HT-29 (cell line): ENCODE results near the gene SH3RF3. TPM values are rescaled to one million over a fixed set of nuclear protein-coding genes. Genes with fewer than 3 reads are reported as not detected.

Experiments used
- DNase-seq: peaks from one replicate; pipeline ENCODE4 v3.0.0-alpha.2; 2015; ENCODE audit warnings: low spot score
- total RNA-seq: library from RNA; depleted of rRNA; stranded (reverse); fragments of >200 nt; shearing (Covaris generic); gene quantifications from 2 replicates; pipeline ENCODE4 v1.2.3, GENCODE V29; 2014

The SH3RF3 gene
- total RNA-seq, 1 experiment from 2014 or later: 0.05 TPM

- no peak for DNase-seq
Measured at GRCh38 chr2:109408043-109408335, 279.0 kb downstream of the SH3RF3 start.

GRCh38 chr2:109409321-109410038 is 280.5 kb downstream of the SH3RF3 start:
- no peak for DNase-seq

DNA sequence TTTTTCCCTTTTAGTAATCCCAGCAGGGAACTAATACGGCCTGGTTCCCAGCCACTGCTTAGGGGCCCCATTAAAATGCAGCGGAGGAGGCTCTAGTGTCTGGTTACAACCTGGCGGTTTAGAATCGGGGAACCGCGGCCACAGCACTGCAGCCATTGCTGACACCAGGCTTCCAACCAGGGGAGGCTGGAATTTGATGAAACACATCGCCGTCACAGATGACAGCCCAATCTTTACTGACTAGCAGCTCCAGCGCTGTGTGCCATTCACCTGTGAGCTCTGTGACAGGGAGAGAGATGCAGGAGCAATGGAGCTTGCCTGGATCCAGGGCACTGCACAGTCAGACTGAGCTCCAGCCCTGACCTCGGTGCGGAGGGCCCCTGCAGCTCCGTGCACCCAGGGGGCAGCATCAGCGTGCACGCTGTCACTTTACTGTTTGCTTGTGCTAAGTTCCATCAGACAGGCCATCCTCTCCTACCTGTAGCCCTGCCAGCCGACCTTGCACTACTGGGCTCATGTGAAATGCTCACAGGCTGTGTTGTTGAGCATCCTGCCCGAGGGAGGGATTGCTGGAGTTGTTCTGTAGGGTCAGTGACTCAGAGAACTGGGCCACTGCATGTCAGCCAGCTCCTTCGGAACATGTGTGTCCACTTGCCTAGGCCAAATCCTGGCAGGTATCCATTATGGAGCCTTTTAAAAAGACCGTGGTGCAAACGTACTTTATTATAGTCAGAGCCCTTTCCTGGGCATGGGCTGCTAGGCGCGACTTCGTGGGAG is 281.2 kb downstream of the SH3RF3 start:
- no peak for DNase-seq

DNA sequence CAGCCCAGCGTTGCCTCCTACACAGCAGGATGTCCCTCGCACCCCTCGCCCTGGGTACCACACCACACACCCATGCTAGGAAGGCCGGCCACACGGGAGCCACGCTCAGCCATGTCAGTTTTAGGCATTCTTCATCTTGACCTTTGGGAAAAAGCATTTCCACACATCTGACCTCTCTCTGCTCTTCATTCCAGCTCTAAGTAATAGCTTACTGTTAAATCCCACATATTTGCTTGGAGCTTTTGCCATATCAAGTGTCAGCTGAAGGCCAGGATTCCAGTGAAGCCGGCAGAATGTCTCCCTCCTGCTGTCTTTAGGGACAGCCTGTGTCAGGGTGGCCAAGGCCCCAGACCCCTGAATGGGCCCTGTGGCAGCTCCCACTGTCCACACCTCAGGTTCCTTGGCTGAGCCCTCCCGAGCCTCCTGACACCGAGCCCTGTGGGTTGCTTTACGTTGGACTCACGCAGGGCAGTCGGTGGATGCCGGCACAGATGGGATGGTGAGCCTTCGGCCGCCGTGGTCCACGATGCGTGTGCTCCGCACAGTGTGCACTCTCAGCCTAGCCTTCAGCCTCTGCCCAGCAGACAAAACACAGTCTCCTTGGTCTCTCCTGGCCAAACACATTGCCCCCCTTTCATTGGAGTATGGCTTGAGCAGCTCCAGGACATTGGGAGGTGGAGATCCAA is 282.8 kb downstream of the SH3RF3 start:
- DNase-seq: no peak

GRCh38 chr2:109415581-109416013 is 286.6 kb downstream of the SH3RF3 start:
- DNase-seq: no peak

DNA sequence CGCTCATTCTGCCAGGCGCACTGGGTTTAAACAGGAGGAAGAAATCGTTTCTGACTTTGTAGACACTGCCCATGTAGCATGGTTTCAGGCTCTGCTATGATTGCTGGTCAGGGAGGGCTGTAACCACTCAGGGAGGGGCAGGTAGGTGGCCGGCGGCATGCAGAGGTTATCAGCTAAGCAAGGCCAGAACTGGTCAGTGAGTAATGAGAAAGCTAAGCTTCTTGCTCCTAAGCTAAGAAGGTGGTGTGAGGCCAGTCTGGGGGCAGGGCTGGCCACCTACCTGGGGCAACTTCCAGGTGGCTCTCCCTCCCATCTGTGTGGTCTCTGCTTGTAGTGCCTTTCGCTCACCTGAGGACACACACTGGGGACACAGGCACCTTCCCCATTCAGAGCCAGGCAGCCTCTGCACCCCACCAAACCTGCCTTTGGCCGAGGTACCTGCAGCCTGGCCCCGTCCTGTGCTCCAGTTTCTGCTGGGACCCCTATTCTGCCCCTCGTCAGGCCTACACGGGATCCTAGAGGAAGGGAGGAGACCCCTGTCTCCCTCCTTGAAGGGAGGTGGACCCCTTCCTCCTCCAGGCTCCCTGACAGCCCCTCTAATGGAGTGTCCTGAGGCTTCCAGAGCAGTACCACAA is 288.8 kb downstream of the SH3RF3 start:
- DNase-seq: no peak

DNA sequence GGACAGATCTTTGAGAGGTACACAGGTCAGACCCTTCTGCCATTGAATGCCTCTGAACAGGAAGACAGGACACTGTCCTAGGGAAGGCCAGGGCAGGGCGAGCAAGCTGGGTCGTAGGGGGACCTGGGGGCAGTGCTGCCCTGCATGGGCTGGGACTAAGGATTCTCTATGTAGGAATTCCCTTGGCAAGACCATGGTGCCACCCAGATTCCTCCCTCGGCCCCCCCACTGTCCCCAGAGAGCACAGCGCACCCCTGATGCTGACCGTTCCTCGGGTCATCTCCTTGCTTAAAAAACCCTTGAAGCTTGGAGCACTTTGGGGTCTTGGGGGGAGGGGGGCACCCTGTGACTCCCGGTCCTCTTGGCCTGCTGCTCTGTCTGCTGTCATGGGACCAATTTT is 289.7 kb downstream of the SH3RF3 start:
- no peak for DNase-seq

GRCh38 chr2:109419171-109419756 is 290.3 kb downstream of the SH3RF3 start:
- DNase-seq: no peak

DNA sequence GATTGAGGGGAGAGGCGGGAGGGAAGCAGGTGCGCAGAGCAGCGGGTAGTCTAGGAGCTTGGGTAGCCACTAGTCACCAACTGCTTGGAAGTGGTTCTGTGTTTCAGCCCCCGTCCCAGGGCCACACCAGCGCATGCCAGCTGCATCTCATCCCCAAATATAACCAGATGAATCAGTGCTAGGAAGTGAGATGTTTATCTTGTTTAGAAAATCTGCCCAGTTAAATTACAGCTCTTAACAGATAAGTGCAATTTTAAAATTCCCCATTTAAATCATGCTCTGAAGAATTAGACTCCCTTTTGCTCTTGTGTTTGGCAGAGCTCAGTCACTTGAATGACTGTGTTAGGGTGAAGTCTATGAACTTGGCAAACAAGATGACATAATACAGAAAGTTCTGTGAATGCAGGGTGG is 291.0 kb downstream of the SH3RF3 start:
- DNase-seq: no peak

GRCh38 chr2:109421101-109421500 is 292.1 kb downstream of the SH3RF3 start:
- no peak for DNase-seq

GRCh38 chr2:109421642-109422041 is 292.6 kb downstream of the SH3RF3 start:
- DNase-seq: no peak

- no peak for DNase-seq
Measured at GRCh38 chr2:109422071-109422757, 293.2 kb downstream of the SH3RF3 start.

- no peak for DNase-seq
Measured at GRCh38 chr2:109422758-109423500, 293.9 kb downstream of the SH3RF3 start.

DNA sequence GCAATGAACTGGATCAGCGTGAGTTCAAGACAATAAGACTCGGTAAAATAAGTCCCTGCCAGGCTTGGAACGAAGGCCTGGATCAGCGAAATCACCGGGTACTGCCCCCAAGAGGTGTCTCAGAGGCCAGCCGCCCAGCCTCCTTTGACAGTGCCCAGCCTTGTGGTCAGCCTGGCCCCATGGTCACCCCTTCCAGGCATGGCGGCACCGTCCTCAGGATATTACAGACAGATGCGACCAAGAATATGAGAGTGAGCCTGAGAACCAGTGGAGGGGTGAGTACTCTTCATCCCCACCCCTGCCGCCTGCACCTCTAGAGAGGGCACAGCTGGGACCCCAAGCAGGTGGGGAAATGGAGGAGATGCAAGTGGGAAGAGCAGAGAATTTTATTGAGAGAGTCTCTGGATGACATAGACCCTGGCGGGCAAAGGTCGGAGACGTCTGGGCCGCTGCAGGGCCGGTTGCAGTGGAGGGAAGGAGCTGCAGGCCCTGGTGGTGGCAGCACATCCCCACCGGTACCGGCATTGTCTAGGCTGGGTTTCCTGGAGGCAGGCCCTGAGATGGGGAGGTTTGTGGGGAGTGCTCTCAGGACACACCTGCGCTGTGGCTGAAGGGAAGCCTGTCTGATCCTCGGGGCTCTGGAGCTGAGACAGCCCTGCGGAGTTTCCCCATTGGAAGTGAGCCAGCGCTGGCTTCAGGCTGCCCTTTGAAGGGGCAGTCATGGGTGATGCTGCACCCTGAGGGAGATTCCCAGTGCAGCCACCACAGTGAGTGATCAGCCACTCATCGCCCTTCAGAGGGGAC is 294.8 kb downstream of the SH3RF3 start:
- no peak for DNase-seq

- DNase-seq: no peak
Measured at GRCh38 chr2:109425411-109425810, 296.4 kb downstream of the SH3RF3 start.

DNA sequence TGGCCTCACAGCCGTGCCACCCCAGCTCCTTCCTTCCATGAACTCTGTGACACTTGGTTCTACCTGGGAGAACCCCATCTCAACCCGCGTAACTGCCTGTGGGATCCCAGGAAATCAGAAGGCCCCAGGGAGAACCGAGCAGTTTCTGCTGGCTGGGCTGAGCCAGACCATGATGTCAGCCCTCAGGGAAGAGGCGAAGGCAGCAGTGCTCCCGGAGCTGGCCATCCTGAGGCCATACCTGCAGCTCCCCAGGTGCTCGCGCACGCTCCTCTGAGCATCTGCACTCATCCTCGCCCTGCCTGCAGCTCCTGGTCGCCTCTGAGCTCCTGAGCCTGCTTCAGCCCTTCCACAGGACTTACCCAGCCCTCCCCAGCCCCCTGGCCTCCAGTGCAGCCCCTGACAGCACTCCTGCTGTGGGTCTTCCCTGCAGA is 298.7 kb downstream of the SH3RF3 start:
- no peak for DNase-seq

- no peak for DNase-seq
Measured at GRCh38 chr2:109428281-109428680, 299.3 kb downstream of the SH3RF3 start.

- DNase-seq: no peak
Measured at GRCh38 chr2:109428841-109429566, 300.0 kb downstream of the SH3RF3 start.
